ENCODE measurements around the gene PANK1. TPM values are rescaled to one million over a fixed set of nuclear protein-coding genes. Genes with fewer than 3 reads are reported as not detected.
A peak's percentile ranks its signal among the peaks of the same experiment; 100 is the strongest.
"Not testable (repeated sequence)": the region's sequence is repeated elsewhere in the genome, so short reads cannot be mapped to it uniquely, and the experiment has no call there.

Gene PANK1
- total RNA-seq, 4 donors from 2014 or later = 7.3 to 16.3 (median 9.0) TPM

DNA sequence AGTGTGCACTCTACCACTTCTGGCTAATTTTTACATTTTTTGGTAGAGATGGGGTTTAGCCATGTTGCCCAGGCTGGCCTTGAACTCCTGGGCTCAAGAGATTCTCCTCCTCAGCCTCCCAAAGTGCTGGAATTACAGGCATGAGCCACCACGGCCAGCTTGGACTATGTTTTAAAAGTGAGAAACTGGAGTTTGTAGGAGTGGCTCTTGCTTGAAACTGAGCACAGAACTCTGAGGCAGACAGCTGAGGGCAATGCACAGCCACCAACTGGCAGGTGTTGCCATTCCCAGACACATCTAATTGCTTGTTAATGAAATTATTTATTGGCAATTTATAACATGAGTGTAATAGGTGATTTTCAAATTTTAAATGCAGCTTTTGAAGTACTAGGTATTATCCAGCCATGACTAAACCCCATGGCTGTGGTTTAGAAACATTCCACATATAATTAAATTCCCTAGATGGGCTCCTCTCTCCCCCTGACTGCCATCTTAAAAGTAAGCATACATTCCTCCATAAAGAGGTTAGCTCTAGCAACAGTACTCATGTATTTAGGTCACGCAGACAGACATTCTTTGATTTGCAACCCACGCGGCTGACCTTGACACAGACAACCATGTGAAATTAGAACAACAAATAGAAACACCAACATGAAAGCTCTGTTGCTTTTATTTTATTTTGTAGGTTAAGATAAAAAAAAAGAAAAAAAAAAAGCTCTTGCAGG, 19.8 kb downstream of the PANK1 start:
- intact Hi-C loops (cut with DNase I; ENCODE audit: low total_unique reads) = no loop called here
- TF ChIP-seq, protein P1, sequence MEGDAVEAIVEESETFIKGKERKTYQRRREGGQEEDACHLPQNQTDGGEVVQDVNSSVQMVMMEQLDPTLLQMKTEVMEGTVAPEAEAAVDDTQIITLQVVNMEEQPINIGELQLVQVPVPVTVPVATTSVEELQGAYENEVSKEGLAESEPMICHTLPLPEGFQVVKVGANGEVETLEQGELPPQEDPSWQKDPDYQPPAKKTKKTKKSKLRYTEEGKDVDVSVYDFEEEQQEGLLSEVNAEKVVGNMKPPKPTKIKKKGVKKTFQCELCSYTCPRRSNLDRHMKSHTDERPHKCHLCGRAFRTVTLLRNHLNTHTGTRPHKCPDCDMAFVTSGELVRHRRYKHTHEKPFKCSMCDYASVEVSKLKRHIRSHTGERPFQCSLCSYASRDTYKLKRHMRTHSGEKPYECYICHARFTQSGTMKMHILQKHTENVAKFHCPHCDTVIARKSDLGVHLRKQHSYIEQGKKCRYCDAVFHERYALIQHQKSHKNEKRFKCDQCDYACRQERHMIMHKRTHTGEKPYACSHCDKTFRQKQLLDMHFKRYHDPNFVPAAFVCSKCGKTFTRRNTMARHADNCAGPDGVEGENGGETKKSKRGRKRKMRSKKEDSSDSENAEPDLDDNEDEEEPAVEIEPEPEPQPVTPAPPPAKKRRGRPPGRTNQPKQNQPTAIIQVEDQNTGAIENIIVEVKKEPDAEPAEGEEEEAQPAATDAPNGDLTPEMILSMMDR (IDR thresholded peaks at IDR 0.05 in 4 of 5, conservative IDR thresholded peaks at IDR 0.05 in 1 of 5) = no peak
- no peak for TF ChIP-seq POLR2A (IDR thresholded peaks at IDR 0.05)
- Histone ChIP-seq H3K36me3 (no peaks in the 10 kb centered on the region), H3K27ac (peak overlapping the region in 1 of 4 donors; percentile 17), H3K4me1 (peaks cover 29 to 31% of the 10 kb centered on the region in 2 donors), H3K27me3 (no peaks in the 10 kb centered on the region), H3K4me3 (no peak overlapping the region), H3K9me3 (no peaks in the 10 kb centered on the region)
- DNase-seq (no peak), ATAC-seq (no peak)
- in situ Hi-C loops (cut with MboI; ENCODE audit: low sequenced_read_pairs in 4 of 4) = no loop called here

- Histone ChIP-seq H3K4me3 (no peak overlapping the region), H3K27me3 (no peaks in the 10 kb centered on the region)
Observed at GRCh38 chr10:89624020-89624419, 21.0 kb downstream of the PANK1 start.

GRCh38 chr10:89622151-89622550, 22.9 kb downstream of the PANK1 start:
- Histone ChIP-seq H3K36me3 (no peaks in the 10 kb centered on the region), H3K4me3 (no peak overlapping the region), H3K9me3 (no peaks in the 10 kb centered on the region), H3K27me3 (no peaks in the 10 kb centered on the region), H3K4me1 (peaks cover 24 to 31% of the 10 kb centered on the region in 2 donors), H3K27ac (no peak overlapping the region)
- TF ChIP-seq, protein P1 (IDR thresholded peaks at IDR 0.05 in 4 of 5, conservative IDR thresholded peaks at IDR 0.05 in 1 of 5) = no peak
- in situ Hi-C loops (cut with MboI; ENCODE audit: low sequenced_read_pairs in 4 of 4) = no loop called here
- intact Hi-C loops (cut with DNase I; ENCODE audit: low total_unique reads) = no loop called here
- no peak for DNase-seq
- no peak for ATAC-seq

More at GRCh38 chr10:89624020-89624419, 21.0 kb downstream of the PANK1 start:
- in situ Hi-C loops (cut with MboI; ENCODE audit: low sequenced_read_pairs in 4 of 4) (no loop called here), intact Hi-C loops (cut with DNase I; ENCODE audit: low total_unique reads) (no loop called here)
- Histone ChIP-seq H3K36me3 (no peaks in the 10 kb centered on the region), H3K4me1 (peaks cover 29 to 33% of the 10 kb centered on the region in 2 donors), H3K9me3 (no peaks in the 10 kb centered on the region), H3K27ac (peak overlapping the region in 1 of 4 donors; percentile 38)
- TF ChIP-seq, protein P1 (IDR thresholded peaks at IDR 0.05 in 4 of 5, conservative IDR thresholded peaks at IDR 0.05 in 1 of 5) = no peak
- TF ChIP-seq POLR2A (IDR thresholded peaks at IDR 0.05) = no peak
- ATAC-seq (peak in 1 of 2 donors; percentile 72), DNase-seq (no peak)

DNA sequence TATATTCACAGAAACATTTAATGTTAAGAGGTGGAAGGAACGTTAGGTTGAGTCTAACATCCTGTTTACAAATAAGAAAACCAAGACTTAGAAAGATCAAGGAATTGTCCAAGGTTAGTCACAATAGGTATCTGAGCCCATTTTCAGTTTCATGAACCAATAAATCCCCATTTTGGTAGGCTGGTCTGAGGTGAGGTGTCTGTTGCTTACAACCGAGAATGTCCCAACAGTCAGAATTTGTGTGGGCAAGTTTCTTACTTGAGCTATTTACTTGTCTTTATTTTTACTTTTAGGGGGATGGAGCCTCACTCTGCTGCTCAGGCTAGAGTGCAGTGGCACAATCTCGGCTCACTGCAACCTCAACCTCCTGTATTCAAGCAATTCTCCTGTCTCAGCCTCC, 23.6 kb downstream of the PANK1 start:
- H3K9me3 ChIP-seq = no peaks in the 10 kb centered on the region
- no peak for ATAC-seq
- H3K27ac ChIP-seq = no peak overlapping the region
- in situ Hi-C loops (cut with MboI; ENCODE audit: low sequenced_read_pairs in 4 of 4) = no loop called here
- H3K4me1 ChIP-seq = peaks cover 24% of the 10 kb centered on the region in 2 donors
- no peak for TF ChIP-seq POLR2A (IDR thresholded peaks at IDR 0.05)
- TF ChIP-seq, protein P1 (IDR thresholded peaks at IDR 0.05 in 4 of 5, conservative IDR thresholded peaks at IDR 0.05 in 1 of 5) = no peak
- intact Hi-C loops (cut with DNase I; ENCODE audit: low total_unique reads) = no loop called here
- H3K27me3 ChIP-seq = no peaks in the 10 kb centered on the region
- DNase-seq = no peak
- H3K36me3 ChIP-seq = no peaks in the 10 kb centered on the region
- H3K4me3 ChIP-seq = no peak overlapping the region

DNA sequence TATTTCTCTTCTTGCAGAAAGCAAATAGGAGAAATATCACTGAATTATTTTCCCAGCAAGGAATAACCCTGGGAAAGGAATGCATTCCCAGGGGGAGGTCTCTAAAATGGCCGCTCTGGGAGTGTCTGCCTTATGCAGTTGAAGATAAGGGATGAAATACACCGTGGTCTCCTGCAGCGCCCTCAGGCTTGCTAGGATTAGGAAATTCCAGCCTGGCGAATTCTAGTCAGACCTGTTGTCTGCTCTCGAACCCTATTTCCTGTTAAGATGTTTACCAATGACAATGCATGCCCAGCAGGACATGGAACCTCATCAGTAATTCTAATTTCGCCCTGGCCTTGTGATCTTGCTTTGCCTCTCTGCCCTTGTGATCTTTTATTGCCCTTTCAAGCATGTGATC, 24.7 kb downstream of the PANK1 start:
- intact Hi-C loops (cut with DNase I; ENCODE audit: low total_unique reads); ATAC-seq: not testable (repeated sequence)
- peaks cover 21 to 24% of the 10 kb centered on the region in 2 donors for H3K4me1 ChIP-seq

More for the DNA sequence above, 24.7 kb downstream of the PANK1 start:
- H3K9me3 ChIP-seq; DNase-seq; H3K27me3 ChIP-seq; H3K36me3 ChIP-seq; H3K27ac ChIP-seq; in situ Hi-C loops (cut with MboI; ENCODE audit: low sequenced_read_pairs in 4 of 4); H3K4me3 ChIP-seq: not testable (repeated sequence)

Measured in gastrocnemius medialis (tissue), 4 donors.